WTC11 (cell line): ENCODE measurements around the gene GCDH. TPM values are rescaled to one million over a fixed set of nuclear protein-coding genes. Genes with fewer than 3 reads are reported as not detected.

Source experiments
- ATAC-seq: fragments of 200-7000 bp; cut with Tn5 transposase; 2 replicates; pipeline ENCODE4 v1.10.0; 2021; ENCODE audit warnings: mild to moderate bottlenecking, moderate library complexity
- CTCF ChIA-PET: fragments of 300-600 bp; sonication (Branson Sonifier 250); formaldehyde crosslinking; loops from one replicate; lab custom pipeline; 2021; ENCODE audit warnings: antibody characterized with exemption; lab: Charles Lee
- POLR2A ChIA-PET: fragments of 350-600 bp; sonication (Branson Sonifier 250); formaldehyde crosslinking; loops from one replicate; lab custom pipeline; 2021; ENCODE audit warnings: antibody characterized with exemption; lab: Charles Lee
- DNase-seq: peaks from one replicate; pipeline ENCODE4 v3.0.0; 2021; ENCODE audit warnings: low spot score
- H3K27ac Mint-ChIP-seq: 2 replicates; pipeline ENCODE4 v1.8.0; 2021; ENCODE audit warnings: mixed read lengths
- H3K27me3 Mint-ChIP-seq: 2 replicates; pipeline ENCODE4 v1.8.0; 2021; ENCODE audit warnings: low read depth, mild to moderate bottlenecking, moderate library complexity, mixed read lengths
- H3K36me3 Mint-ChIP-seq: 2 replicates; pipeline ENCODE4 v1.8.0; 2021; ENCODE audit warnings: mixed read lengths
- H3K4me1 Mint-ChIP-seq: 2 replicates; pipeline ENCODE4 v1.8.0; 2022; ENCODE audit warnings: mixed read lengths
- H3K4me3 Mint-ChIP-seq: 2 replicates; pipeline ENCODE4 v1.8.0; 2021; ENCODE audit warnings: mild to moderate bottlenecking, moderate library complexity, mixed read lengths
- H3K9me3 Mint-ChIP-seq: 2 replicates; pipeline ENCODE4 v1.8.0; 2021; ENCODE audit warnings: mixed read lengths
- CTCF ChIP-seq: fragments of 200-600 bp; IDR thresholded peaks from 2 replicates; pipeline ENCODE4 v1.8.0; 2022; ENCODE audit warnings: antibody characterized with exemption
- FOXP1 ChIP-seq: sonication (generic); formaldehyde crosslinking; IDR thresholded peaks from 2 replicates; pipeline ENCODE4 v1.8.0; 2022; ENCODE audit warnings: missing genetic modification reagents, mild to moderate bottlenecking, moderate library complexity, borderline replicate concordance
- FOXP4 ChIP-seq: sonication (generic); formaldehyde crosslinking; IDR thresholded peaks from 2 replicates; pipeline ENCODE4 v1.8.0; 2022; ENCODE audit warnings: mild to moderate bottlenecking, missing genetic modification reagents
- HMGXB4 ChIP-seq: sonication (generic); formaldehyde crosslinking; IDR thresholded peaks from 2 replicates; pipeline ENCODE4 v1.8.1; 2023; ENCODE audit warnings: mild to moderate bottlenecking, moderate library complexity, missing genetic modification reagents
- MAX ChIP-seq: sonication (generic); formaldehyde crosslinking; IDR thresholded peaks from 2 replicates; pipeline ENCODE4 v1.8.0; 2022; ENCODE audit warnings: mild to moderate bottlenecking, missing genetic modification reagents
- SMAD3 ChIP-seq: sonication (generic); formaldehyde crosslinking; IDR thresholded peaks from 2 replicates; pipeline ENCODE4 v1.8.0; 2022; ENCODE audit warnings: missing genetic modification reagents, mild to moderate bottlenecking, borderline replicate concordance
- TEAD1 ChIP-seq: sonication (generic); formaldehyde crosslinking; IDR thresholded peaks from 2 replicates; pipeline ENCODE4 v1.8.0; 2022; ENCODE audit warnings: mild to moderate bottlenecking, missing genetic modification reagents
- USF2 ChIP-seq: sonication (generic); formaldehyde crosslinking; IDR thresholded peaks from 2 replicates; pipeline ENCODE4 v1.8.1; 2023; ENCODE audit warnings: mild to moderate bottlenecking, missing genetic modification reagents, moderate library complexity
- ZNF121 ChIP-seq: sonication (generic); formaldehyde crosslinking; IDR thresholded peaks from 2 replicates; pipeline ENCODE4 v1.8.0; 2023; ENCODE audit warnings: missing genetic modification reagents
- ZNF263 ChIP-seq: sonication (generic); formaldehyde crosslinking; IDR thresholded peaks from 2 replicates; pipeline ENCODE4 v1.8.1; 2022; ENCODE audit warnings: low read depth, mild to moderate bottlenecking, moderate library complexity, missing genetic modification reagents
- ZNF281 ChIP-seq: sonication (generic); formaldehyde crosslinking; IDR thresholded peaks from 2 replicates; pipeline ENCODE4 v1.8.0; 2023; ENCODE audit warnings: mild to moderate bottlenecking, missing genetic modification reagents
- ZNF423 ChIP-seq: fragments of 250-450 bp; sonication (Bioruptor Pico); IDR thresholded peaks from 2 replicates; pipeline ENCODE4 v2.1.2; 2022; ENCODE audit warnings: mild to moderate bottlenecking, moderate library complexity
- total RNA-seq: library from RNA; stranded (reverse); gene quantifications from 3 replicates; pipeline ENCODE4 v1.2.3, GENCODE V29; 2021
- TF ChIP-seq, protein P1 (sequence below): sonication (generic); formaldehyde crosslinking; IDR thresholded peaks from 2 replicates; pipeline ENCODE4 v1.8.0; 2022; ENCODE audit warnings: mild to moderate bottlenecking, missing genetic modification reagents
- TF ChIP-seq, protein P2 (sequence below): sonication (generic); formaldehyde crosslinking; IDR thresholded peaks from 2 replicates; pipeline ENCODE4 v1.8.1; 2023; ENCODE audit warnings: mild to moderate bottlenecking, missing genetic modification reagents, borderline replicate concordance
- TF ChIP-seq, protein P3 (sequence below): fragments of 250-450 bp; sonication (Bioruptor Pico); conservative IDR thresholded peaks from 2 replicates; pipeline ENCODE4 v1.9.0; 2021; ENCODE audit warnings: mild to moderate bottlenecking

The GCDH gene
- total RNA-seq, 1 experiment from 2014 or later = 69.0 TPM

DNA sequence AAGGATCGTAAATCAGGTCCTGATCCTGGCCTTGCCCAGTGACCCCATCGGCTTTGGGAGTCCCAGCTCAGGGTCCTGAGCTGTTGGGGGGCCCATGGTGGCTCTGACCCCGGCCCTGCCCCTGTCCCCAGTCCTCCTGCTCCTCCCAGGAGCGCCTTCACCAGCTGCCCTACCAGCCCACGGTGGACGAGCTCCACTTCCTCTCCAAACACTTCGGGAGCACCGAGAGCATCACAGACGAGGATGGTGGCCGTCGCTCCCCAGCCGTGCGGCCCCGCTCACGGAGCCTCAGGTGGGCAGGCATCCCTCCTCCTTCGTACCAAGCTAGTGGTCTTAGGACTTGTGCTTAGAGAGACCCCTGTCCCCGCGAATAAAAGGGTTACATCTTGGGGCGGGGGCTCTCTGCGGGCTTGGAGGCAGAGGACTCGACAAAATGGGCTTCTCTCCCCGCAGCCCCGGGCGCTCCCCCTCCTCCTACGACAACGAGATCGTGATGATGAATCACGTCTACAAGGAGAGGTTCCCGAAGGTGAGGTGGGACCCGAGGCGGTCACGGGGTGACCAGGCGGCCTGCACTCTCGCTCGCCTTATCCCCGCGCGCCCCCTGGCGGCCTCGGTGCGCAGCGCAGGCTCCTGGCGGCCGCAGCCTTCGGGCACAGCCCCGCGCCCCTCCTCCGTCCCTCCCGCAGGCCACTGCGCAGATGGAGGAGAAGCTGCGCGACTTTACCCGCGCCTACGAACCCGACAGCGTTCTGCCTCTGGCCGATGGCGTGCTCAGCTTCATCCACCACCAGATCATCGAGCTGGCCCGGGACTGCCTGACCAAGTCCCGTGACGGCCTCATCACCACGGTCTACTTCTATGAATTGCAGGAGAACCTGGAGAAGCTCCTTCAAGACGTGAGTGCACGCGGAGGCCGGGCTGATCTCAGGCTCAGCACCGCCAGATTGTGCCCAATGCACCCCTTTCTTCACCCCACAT lies 43.5 kb upstream of the GCDH start:
- Mint-ChIP-seq H3K4me1 (peaks cover 7% of the 10 kb centered on the region), H3K27ac (0 out of 2 replicates have a peak overlapping the region, but pooled peaks have one; percentile 45), H3K4me3 (peak overlapping the region; percentile 58), H3K9me3 (no peaks in the 10 kb centered on the region), H3K36me3 (peaks cover 11% of the 10 kb centered on the region), H3K27me3 (peaks cover 21% of the 10 kb centered on the region)
- ATAC-seq (peak; percentile 98), DNase-seq (peak; percentile 98)
- CTCF ChIA-PET = interaction anchor here (0.5 to 3.6 kb wide), 60 partner anchors 8 to 326 kb away, joined by 3 to 103 read pairs (median 5); partner anchors contain the start of genes CALR, DNASE2, FARSA and GCDH
- TF ChIP-seq HMGXB4 = peak; percentile 80; the same call in 1 of the 2 replicates
- peak; percentile 38; the same call in 1 of the 2 replicates for TF ChIP-seq FOXP4 (CRISPR knock-in tag)
- TF ChIP-seq, protein P1, sequence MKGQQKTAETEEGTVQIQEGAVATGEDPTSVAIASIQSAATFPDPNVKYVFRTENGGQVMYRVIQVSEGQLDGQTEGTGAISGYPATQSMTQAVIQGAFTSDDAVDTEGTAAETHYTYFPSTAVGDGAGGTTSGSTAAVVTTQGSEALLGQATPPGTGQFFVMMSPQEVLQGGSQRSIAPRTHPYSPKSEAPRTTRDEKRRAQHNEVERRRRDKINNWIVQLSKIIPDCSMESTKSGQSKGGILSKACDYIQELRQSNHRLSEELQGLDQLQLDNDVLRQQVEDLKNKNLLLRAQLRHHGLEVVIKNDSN (CRISPR knock-in tag) = peak; percentile 80
- TF ChIP-seq, protein P2, sequence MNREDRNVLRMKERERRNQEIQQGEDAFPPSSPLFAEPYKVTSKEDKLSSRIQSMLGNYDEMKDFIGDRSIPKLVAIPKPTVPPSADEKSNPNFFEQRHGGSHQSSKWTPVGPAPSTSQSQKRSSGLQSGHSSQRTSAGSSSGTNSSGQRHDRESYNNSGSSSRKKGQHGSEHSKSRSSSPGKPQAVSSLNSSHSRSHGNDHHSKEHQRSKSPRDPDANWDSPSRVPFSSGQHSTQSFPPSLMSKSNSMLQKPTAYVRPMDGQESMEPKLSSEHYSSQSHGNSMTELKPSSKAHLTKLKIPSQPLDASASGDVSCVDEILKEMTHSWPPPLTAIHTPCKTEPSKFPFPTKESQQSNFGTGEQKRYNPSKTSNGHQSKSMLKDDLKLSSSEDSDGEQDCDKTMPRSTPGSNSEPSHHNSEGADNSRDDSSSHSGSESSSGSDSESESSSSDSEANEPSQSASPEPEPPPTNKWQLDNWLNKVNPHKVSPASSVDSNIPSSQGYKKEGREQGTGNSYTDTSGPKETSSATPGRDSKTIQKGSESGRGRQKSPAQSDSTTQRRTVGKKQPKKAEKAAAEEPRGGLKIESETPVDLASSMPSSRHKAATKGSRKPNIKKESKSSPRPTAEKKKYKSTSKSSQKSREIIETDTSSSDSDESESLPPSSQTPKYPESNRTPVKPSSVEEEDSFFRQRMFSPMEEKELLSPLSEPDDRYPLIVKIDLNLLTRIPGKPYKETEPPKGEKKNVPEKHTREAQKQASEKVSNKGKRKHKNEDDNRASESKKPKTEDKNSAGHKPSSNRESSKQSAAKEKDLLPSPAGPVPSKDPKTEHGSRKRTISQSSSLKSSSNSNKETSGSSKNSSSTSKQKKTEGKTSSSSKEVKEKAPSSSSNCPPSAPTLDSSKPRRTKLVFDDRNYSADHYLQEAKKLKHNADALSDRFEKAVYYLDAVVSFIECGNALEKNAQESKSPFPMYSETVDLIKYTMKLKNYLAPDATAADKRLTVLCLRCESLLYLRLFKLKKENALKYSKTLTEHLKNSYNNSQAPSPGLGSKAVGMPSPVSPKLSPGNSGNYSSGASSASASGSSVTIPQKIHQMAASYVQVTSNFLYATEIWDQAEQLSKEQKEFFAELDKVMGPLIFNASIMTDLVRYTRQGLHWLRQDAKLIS (CRISPR knock-in tag) = no peak
- TF ChIP-seq, protein P3, sequence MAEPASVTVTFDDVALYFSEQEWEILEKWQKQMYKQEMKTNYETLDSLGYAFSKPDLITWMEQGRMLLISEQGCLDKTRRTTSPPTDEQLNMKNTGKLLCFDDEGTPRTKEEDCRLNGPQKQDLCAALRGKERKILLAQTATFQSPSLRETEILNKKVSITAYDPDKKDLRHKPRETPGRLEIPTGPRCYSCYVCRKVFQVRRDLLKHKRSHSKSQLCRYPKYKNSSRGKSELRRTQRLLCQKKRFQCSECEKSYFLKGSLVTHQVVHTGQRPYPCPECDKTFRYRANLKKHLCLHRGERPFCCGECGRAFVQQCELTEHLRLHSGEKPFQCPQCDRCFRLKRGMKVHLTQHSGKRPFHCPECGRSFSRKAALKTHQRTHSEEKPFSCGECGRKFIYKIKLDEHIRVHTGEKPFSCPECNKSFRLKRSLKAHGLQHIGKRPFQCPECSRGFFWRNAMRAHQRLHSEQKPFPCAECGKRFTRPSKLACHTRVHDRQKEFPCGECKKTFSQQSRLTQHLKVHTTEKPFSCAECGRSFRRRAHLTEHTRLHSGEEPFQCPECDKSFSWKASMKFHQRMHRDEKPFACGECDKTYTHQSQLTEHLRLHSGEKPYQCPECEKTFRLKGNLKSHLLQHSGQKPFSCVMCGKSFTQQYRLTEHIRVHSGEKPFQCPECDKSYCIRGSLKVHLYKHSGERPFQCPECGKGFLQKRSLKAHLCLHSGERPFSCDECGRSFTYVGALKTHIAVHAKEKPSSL = no peak
- 0 out of 2 replicates have a peak, but pooled peaks have one; percentile 50 for TF ChIP-seq ZNF281 (CRISPR knock-in tag)
- TF ChIP-seq FOXP1 (CRISPR knock-in tag) = peak; percentile 19; the same call in 1 of the 2 replicates
- no peak for TF ChIP-seq SMAD3 (CRISPR knock-in tag)
- TF ChIP-seq MAX (CRISPR knock-in tag) = peak; percentile 86
- peak; percentile 99 for TF ChIP-seq CTCF
- peak; percentile 21; the same call in 1 of the 2 replicates for TF ChIP-seq ZNF263 (CRISPR knock-in tag)
- TF ChIP-seq TEAD1 (CRISPR knock-in tag) = 0 out of 2 replicates have a peak, but pooled peaks have one; percentile 14
- no peak for TF ChIP-seq ZNF423 (CRISPR knock-in tag)
- TF ChIP-seq ZNF121 = 0 out of 2 replicates have a peak, but pooled peaks have one; percentile 2
- peak; percentile 80 for TF ChIP-seq USF2
- POLR2A ChIA-PET = interaction anchor here (0.6 to 1.1 kb wide), 6 partner anchors 12 to 166 kb away, joined by 3 to 5 read pairs (median 4); partner anchors contain the start of genes DHPS and GCDH
